GM10847 (cell line): ENCODE measurements around the gene IL9R.

ENCODE experiments used
- POLR2A ChIP-seq: IDR thresholded peaks from 2 replicates; pipeline ENCODE4 v1.6.1; 2011; ENCODE audit not compliant: insufficient read length; ENCODE audit errors: extremely low read depth

IL9R gene, protein sequence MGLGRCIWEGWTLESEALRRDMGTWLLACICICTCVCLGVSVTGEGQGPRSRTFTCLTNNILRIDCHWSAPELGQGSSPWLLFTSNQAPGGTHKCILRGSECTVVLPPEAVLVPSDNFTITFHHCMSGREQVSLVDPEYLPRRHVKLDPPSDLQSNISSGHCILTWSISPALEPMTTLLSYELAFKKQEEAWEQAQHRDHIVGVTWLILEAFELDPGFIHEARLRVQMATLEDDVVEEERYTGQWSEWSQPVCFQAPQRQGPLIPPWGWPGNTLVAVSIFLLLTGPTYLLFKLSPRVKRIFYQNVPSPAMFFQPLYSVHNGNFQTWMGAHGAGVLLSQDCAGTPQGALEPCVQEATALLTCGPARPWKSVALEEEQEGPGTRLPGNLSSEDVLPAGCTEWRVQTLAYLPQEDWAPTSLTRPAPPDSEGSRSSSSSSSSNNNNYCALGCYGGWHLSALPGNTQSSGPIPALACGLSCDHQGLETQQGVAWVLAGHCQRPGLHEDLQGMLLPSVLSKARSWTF

GRCh38 chrX:155997436-155997835 is at the start of gene IL9R:
Gene IL9R, plus strand, starts transcription at chrX:155997696. Its CDS starts 64 bp downstream, at chrX:155997760.
- no peak for TF ChIP-seq POLR2A

DNA sequence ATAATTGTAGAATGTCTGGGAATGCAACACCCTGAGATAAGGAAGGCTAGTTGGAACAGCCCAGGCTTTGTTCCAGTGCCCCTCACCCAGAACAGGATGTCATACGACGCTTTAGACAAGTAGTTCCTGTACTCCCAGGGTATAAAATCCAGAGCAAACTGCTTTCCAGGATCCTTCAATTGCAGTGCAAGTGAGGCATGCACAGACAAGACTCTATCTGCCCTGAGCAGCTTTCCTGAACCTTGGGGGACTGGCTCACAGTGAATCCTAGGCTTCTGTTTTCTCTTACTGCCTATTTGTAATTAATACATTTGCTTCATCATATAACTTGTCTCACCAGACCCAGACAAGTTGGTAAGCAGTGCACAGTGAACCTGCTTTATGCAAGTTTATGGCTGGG is 48.4 kb upstream of the IL9R start:
- TF ChIP-seq POLR2A = no peak

GRCh38 chrX:155951237-155951789 is 46.2 kb upstream of the IL9R start:
- no peak for TF ChIP-seq POLR2A

DNA sequence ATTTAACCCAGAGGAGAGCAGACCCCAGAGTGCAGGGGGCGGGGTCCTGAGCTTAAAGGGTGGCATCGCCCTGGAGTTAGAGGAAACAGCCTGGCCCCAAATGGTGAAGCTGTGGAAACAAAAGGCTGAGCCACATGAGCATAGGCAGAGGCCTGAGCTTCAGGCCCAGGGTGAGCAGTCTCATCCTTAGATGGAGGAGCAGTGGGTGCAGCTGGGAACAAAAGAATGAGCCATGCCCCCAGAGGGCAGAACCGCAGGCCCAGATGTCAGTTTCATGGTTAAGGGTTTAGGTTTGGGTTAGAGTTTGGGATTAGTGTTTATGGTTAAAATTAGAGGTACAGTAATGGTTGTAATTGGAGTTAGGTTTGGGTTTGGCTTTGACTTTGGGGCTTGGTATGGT is 44.4 kb upstream of the IL9R start:
- no peak for TF ChIP-seq POLR2A

GRCh38 chrX:155954793-155955192 is 42.7 kb upstream of the IL9R start:
- TF ChIP-seq POLR2A = no peak

GRCh38 chrX:155956099-155956498 is 41.4 kb upstream of the IL9R start:
- TF ChIP-seq POLR2A = no peak

DNA sequence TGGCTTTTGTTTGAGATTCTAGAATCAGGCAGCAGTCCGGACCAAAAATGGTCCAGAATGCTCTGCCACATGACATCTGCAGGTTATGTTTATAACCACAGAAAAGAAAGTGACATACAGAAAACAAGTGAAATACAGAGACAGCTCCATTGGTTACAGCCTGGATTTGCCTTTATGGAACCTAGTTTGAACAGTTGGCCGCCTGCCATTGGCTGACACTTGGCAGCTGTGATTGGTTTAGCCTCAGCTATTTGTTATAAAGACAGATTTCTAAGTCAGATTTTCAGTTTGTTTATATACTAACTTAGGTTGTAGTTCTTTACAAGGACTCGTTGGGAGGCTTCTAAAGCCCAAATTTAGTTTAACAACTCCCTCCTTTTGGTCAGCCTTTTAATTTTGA is 40.8 kb upstream of the IL9R start:
- TF ChIP-seq POLR2A = no peak

- no peak for TF ChIP-seq POLR2A
Measured at GRCh38 chrX:155957843-155958242, 39.7 kb upstream of the IL9R start.

DNA sequence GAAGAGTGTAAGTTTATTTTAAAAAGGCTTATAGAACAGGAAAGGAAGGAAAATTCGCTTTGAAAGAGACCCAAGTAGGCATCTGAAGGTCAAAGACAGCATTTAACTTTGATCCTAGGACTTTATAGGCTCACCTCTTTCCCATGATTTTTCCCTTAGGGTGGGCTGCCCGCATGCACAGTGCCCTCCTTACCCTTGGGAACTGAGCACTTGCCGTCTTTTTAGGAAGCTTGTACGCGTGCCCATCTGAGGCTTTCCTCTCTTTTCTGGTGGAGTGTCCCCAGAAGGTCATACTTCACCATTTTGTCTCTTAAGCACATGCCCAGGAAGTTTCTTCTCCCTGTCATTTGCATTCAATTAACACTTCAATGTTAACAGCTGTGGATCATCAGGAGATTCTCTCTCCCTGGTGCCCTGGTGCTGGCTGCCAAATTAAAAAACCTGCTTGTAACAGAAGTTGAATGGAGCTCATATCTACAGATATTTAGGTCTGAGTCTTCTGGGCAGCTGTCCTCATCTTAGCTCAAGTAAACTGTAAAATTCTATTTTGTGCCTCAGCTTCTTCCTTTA is 38.4 kb upstream of the IL9R start:
- no peak for TF ChIP-seq POLR2A

- TF ChIP-seq POLR2A = no peak
Measured at GRCh38 chrX:155962906-155963305, 34.6 kb upstream of the IL9R start.

DNA sequence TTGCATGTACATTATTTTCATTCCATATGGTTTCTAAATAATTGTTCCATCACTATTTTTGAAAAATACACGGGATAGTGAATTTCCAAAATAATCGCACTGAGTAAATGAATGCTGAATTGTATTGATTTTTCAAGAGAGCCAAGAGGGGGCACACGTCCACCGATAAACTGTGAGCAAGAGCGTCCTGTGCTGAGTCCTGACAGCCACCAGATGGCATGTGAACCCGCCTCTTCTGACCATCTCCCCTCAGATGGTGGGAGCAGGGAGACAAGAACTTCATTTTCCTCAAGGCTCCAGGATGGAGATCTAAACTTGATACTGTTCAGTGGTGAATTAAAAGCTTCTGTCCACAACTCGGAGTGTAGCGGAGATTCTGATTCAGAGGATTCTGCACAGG is 30.6 kb upstream of the IL9R start:
- no peak for TF ChIP-seq POLR2A

DNA sequence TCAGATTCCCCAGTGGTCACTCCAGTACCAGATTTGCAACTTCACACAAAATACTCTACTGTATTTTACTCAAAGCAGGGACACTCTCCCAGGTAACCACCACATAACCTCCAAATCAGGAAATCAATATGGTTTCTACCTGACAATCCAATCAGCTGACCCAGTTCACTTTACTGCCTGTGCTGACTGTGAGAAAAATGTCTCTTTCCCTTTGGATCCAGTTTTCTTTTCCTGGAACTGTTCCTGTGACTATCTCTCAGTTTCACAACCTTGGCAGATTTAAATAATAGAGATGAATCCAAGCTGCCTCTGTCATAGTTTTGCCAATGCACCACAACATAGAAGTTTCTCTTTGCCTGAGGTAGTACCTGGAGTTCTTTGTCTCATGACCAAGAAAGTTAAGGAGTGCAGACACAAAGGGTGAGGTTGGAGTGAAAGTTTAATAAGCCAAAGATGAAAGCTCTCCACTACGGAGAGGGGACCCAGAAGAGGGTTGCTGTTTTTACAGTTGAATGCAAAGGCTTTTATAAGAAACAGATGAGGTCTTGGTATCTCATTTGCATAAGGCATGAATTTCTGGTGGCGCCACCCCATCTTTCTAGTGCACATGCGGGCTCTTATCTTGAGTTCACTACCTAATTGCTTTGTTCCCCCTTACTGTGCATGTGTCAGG is 29.7 kb upstream of the IL9R start:
- TF ChIP-seq POLR2A = no peak

DNA sequence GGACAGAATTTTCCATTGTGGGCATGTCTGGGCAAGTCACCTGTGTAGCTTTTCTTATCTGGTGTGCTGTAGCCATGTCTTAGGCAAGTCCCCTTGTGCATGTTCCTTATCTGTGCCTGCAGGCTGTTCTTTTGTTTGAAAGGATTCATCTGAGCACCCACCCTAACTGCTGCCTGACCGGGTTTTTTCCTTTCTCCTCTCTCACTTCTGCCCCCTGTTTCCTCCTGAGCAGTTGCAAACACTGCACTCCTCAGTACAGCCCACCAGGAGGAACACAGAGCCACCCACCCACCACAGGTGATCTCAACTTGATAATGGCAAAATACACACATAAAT is 29.2 kb upstream of the IL9R start:
- TF ChIP-seq POLR2A = no peak

DNA sequence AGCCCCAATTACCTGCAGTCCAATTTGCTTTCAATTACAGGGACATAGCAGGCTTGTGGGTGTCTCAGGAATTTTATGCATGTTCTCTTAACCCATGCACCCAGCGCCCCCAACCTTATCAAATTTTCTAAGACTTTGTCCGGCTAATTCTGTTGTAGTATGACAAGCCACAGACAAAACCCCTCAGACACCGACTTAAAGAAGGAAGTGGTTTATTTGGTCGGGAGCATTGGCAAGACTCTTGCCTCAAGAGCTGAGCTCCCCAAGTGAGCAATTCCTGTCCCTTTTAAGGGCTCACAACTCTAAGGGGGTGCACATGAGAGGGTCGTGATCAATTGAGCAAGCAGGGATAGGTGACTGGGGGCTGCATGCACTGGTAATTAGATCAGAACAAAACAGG is 28.7 kb upstream of the IL9R start:
- TF ChIP-seq POLR2A = no peak

DNA sequence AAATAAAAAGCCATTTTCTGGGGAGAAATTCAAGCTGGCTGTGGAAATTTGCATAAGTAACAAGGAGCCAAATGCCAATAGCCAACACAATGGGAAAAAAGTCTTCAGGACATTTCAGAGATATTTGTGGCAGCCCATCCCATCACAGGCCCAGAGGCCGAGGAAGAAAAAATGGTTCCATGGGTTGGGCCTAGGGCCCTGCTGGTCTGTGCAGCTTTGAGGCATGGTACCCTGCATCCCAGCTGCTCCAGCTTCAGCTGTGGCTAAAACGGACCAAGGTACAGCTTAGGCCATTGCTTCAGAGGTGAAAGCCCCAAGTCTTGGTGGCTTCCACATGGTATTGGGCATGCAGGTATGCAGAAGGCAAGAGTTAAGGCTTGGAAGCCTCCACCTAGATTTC is 14.2 kb upstream of the IL9R start:
- TF ChIP-seq POLR2A = no peak

GRCh38 chrX:155985208-155985607 is 12.3 kb upstream of the IL9R start:
- TF ChIP-seq POLR2A = no peak

DNA sequence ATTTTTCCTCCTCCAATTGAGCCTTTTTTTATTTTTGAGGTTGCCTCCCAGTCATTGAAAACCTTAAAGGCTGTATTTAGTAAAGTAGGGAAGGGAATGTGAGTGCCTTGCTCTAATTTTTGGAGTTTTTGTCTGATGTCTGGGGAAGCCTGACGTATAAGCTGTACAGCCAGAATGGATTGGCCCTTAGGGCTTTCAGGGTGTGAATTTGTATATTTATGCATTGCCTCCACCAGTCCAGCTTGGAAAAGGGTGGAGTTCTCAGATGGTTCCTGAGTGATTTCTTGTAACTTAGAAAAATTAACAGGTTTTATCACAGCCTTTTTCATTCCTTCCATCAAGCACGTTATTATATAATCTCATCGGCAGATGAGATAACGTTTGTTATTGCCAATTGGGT is 8.6 kb upstream of the IL9R start:
- no peak for TF ChIP-seq POLR2A

DNA sequence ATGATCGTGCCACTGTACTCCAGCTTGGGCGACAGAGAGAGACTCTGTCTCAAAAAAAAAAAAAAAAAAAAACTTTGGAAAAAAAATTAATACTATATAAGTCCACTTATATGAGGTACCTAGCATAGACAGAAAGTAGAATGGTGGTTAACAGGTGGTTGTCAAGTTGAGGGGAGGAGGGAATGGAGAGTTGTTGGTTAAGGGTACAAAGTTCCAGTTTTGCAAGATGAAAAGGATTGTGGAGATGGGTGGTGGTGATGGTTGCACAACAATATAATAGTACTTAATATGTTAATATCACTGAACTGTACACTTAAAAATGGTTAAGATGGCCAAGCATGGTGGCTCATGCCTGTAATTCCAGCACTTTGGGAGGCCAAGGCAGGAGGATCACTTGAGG is 4.1 kb upstream of the IL9R start:
- no peak for TF ChIP-seq POLR2A
